Gastroesophageal sphincter (tissue), 4 donors: ENCODE results near the gene PHF11. TPM values are rescaled to one million over a fixed set of nuclear protein-coding genes. Genes with fewer than 3 reads are reported as not detected.

Source experiments
- ATAC-seq: fragments of 150-250 bp; one replicate; pipeline ENCODE4 v1.9.1; 2016; ENCODE audit warnings: mild to moderate bottlenecking, moderate library complexity
- H3K27ac ChIP-seq, 4 donors: fragments of 200-600 bp; sonication (generic) in 3 of 4; 1 replicate in 3 of 4; 2 replicates in 1 of 4; pipeline ENCODE4 v1.5.1; 2016 to 2019
- H3K27me3 ChIP-seq: fragments of 200-600 bp; sonication (generic); one replicate; pipeline ENCODE4 v1.5.1; 2019
- H3K36me3 ChIP-seq, 2 donors: fragments of 200-600 bp; sonication (generic); one replicate each; pipeline ENCODE4 v1.5.1; 2019; ENCODE audit warnings: control low read depth in 1 of 2
- H3K4me1 ChIP-seq, 3 donors: fragments of 200-600 bp; sonication (generic); 1 replicate in 2 of 3; 2 replicates in 1 of 3; pipeline ENCODE4 v1.5.1; 2016 to 2019; ENCODE audit warnings: control low read depth in 2 of 3
- H3K4me3 ChIP-seq, 2 donors: fragments of 200-600 bp; sonication (generic); one replicate each; pipeline ENCODE4 v1.5.1; 2019; ENCODE audit warnings: mild to moderate bottlenecking in 1 of 2, moderate library complexity in 1 of 2
- H3K9me3 ChIP-seq, 3 donors: fragments of 200-600 bp; sonication (generic); one replicate each; pipeline ENCODE4 v1.5.1; 2017 to 2019; ENCODE audit warnings: control low read depth in 2 of 3
- EP300 ChIP-seq: sonication (generic); formaldehyde crosslinking; IDR thresholded peaks from one replicate; pipeline ENCODE4 v1.6.1; 2017; ENCODE audit warnings: antibody characterized with exemption, mild to moderate bottlenecking
- POLR2A ChIP-seq, 2 donors: fragments of 450-650 bp; IDR thresholded peaks; one replicate each; pipeline ENCODE4 v1.6.1; 2017; ENCODE audit warnings: antibody characterized with exemption in 2 of 2, mild to moderate bottlenecking in 2 of 2, moderate library complexity in 1 of 2
- POLR2AphosphoS5 ChIP-seq: sonication (generic); formaldehyde crosslinking; IDR thresholded peaks from one replicate; pipeline ENCODE4 v1.6.1; 2017; ENCODE audit warnings: antibody characterized with exemption
- WGBS, 2 donors: methylation state at CpG; one replicate each; pipeline ENCODE4 v1.1.5; 2018; ENCODE audit warnings: low coverage in 1 of 2; 5-methylcytosine and 5-hydroxymethylcytosine counted together
- total RNA-seq, 4 donors: library from RNA; depleted of rRNA; stranded (reverse); fragments of >200 nt; gene quantifications; one replicate each; pipeline ENCODE4 v1.1.0, GENCODE V29; 2016
- TF ChIP-seq, protein P1 (sequence below), 4 experiments: fragments of 200-600 bp in 2 of 4; fragments of 450-650 bp in 2 of 4; sonication (generic) in 1 of 4; IDR thresholded peaks; one replicate each; pipeline ENCODE4 v1.5.1; 2017 to 2019; ENCODE audit warnings: antibody characterized with exemption in 4 of 4, mild to moderate bottlenecking in 2 of 4, moderate library complexity in 2 of 4

The PHF11 gene
- total RNA-seq, 4 donors from 2014 or later: 33.1 to 42.7 (median 38.7) TPM

DNA sequence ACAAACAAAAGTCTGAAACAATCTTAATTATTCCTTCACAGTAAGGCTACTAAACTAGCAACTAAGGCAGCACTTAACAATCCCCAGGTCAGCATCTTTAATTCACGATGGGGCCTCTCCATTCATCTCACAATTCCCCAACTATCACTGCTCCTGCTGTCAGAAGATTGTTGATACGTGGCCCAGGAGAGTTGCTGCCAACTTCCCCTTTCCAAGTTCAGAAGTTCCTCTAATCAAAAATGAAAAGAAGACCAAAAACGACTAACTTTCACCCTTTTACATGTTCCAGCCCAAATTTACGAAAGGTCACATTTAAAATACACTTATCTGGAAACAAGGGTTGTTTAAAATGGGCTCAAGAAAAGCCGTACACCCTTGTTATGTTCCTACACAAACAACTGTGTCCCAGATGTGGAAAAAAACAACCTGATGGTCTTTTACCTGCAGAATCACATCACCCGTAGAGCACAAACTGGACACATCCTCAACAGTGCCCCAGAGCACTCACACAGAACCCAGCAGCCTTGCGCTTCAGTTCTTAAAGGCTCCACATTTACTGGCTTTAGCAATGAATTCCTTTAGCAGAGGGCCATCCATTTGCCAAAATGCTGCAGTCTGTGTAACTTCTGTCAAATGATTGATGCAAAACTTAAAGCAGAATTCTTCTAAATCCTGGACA is 38.0 kb downstream of the PHF11 start:
- Histone ChIP-seq H3K4me1 (no peaks in the 10 kb centered on the region), H3K9me3 (no peaks in the 10 kb centered on the region), H3K27me3 (no peaks in the 10 kb centered on the region), H3K36me3 (peaks cover 0 to 37% of the 10 kb centered on the region in 2 donors), H3K27ac (no peak overlapping the region), H3K4me3 (no peak overlapping the region)
- 66 to 75% methylated on average over 4 of the region's 7 CpGs for WGBS, 2 donors
- no peak for ATAC-seq
- TF ChIP-seq, protein P1, sequence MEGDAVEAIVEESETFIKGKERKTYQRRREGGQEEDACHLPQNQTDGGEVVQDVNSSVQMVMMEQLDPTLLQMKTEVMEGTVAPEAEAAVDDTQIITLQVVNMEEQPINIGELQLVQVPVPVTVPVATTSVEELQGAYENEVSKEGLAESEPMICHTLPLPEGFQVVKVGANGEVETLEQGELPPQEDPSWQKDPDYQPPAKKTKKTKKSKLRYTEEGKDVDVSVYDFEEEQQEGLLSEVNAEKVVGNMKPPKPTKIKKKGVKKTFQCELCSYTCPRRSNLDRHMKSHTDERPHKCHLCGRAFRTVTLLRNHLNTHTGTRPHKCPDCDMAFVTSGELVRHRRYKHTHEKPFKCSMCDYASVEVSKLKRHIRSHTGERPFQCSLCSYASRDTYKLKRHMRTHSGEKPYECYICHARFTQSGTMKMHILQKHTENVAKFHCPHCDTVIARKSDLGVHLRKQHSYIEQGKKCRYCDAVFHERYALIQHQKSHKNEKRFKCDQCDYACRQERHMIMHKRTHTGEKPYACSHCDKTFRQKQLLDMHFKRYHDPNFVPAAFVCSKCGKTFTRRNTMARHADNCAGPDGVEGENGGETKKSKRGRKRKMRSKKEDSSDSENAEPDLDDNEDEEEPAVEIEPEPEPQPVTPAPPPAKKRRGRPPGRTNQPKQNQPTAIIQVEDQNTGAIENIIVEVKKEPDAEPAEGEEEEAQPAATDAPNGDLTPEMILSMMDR (IDR thresholded peaks at IDR 0.05): no peak
- TF ChIP-seq POLR2A (IDR thresholded peaks at IDR 0.05) (no peak), POLR2AphosphoS5 (no peak), EP300 (no peak)

DNA sequence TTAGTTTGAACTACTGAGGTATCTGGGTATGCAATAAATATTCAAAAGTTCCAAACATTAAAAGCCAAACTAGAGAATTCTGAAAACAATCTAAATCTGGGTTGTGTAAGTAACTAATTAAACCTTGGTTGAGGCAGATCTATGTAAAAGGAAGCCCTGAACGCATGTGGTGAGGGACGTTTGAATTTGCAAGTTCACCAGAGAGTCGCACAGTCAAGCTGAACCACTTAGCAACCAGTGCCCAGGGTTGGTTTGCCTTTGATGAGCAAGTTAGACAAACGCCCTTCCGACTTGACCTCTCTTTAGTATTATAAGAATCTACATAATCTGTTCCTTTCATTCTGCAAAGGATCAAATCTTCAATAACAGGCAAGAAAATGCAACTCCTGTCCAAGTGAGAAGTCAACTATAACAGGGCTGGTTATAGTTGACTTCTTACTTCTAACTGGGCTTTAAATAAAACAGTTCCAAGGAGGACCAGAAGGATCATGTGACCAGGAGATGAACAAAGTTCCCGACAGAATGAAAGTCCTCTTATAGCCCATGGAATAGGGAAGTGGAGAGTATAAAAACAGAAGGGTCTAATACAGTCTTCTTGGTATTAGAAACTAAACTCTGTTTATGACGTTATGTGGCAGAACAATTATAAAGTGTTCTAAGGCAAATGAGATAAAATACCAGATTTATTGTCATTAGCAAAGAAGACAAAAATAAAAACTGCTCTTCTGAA is 40.6 kb downstream of the PHF11 start:
- ATAC-seq: no peak
- WGBS, 2 donors: 81 to 87% methylated on average over 4 to 7 of the region's 7 CpGs
- Histone ChIP-seq H3K4me1 (peaks cover 0 to 5% (median 0%) of the 10 kb centered on the region in 3 donors), H3K9me3 (no peaks in the 10 kb centered on the region), H3K4me3 (no peak overlapping the region), H3K27ac (no peak overlapping the region), H3K36me3 (peaks cover 6 to 38% of the 10 kb centered on the region in 2 donors), H3K27me3 (no peaks in the 10 kb centered on the region)
- TF ChIP-seq POLR2A (IDR thresholded peaks at IDR 0.05): no peak
- TF ChIP-seq, protein P1 (IDR thresholded peaks at IDR 0.05): no peak
- TF ChIP-seq EP300: no peak
- no peak for TF ChIP-seq POLR2AphosphoS5

DNA sequence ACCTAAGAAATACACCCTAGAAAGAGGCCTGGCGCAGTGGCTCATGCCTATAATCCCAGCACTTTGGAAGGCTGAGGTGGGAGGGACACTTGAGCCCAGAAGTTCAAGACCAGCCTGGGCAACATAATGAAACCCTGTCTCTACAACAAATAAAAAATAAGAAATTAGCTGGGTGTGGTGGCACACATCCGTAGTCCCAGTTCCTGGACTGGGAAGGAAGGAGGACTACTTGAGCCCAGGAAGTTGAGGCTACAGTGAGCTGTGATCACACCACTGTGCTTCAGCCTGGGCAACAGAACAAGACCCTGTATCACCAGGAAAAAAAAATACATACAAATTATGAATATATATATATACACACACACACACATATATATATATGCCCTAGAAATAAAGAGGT is 42.7 kb downstream of the PHF11 start:
- ATAC-seq: no peak
- TF ChIP-seq EP300 (no peak), POLR2AphosphoS5 (no peak), POLR2A (IDR thresholded peaks at IDR 0.05) (no peak)
- TF ChIP-seq, protein P1 (IDR thresholded peaks at IDR 0.05): no peak
- no peak overlapping the region for H3K4me3 ChIP-seq
- 80 to 86% methylated on average over 2 of the region's 2 CpGs for WGBS, 2 donors
- H3K36me3 ChIP-seq: peaks cover 7 to 59% of the 10 kb centered on the region in 2 donors
- H3K27ac ChIP-seq: no peak overlapping the region
- no peaks in the 10 kb centered on the region for H3K9me3 ChIP-seq
- H3K27me3 ChIP-seq: no peaks in the 10 kb centered on the region
- H3K4me1 ChIP-seq: peaks cover 0 to 5% (median 0%) of the 10 kb centered on the region in 3 donors

DNA sequence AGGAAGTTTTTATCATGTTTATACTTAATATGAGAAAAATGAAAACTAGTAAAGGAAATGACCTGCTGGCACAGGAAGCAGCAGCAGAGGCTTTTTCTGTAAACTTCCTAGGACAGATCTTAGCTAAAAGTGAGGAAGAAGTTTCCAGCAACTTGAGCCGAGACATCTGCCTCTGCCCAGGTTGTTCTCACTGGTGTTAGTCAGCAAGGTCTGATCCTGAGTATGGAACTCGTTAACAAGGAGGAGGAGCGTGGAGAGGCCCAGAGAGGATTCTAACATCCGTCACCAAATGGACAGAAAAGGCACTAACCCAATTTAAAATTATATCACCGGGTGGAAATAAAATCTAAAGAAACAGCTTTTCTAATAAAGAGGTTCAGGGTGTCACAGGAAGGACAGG is 43.6 kb downstream of the PHF11 start:
- Histone ChIP-seq H3K4me3 (no peak overlapping the region), H3K27me3 (no peaks in the 10 kb centered on the region), H3K27ac (no peak overlapping the region), H3K4me1 (peaks cover 0 to 5% (median 0%) of the 10 kb centered on the region in 3 donors), H3K36me3 (peaks cover 7 to 61% of the 10 kb centered on the region in 2 donors), H3K9me3 (no peaks in the 10 kb centered on the region)
- TF ChIP-seq POLR2A (IDR thresholded peaks at IDR 0.05) (no peak), EP300 (no peak), POLR2AphosphoS5 (no peak)
- TF ChIP-seq, protein P1 (IDR thresholded peaks at IDR 0.05): no peak
- ATAC-seq: no peak
- WGBS, 2 donors: 35 to 52% methylated on average over 5 of the region's 5 CpGs
